ENCODE measurements around the gene CBLL1. TPM values are rescaled to one million over a fixed set of nuclear protein-coding genes. Genes with fewer than 3 reads are reported as not detected.

The CBLL1 gene
- total RNA-seq, 3 donors from 2014 or later (not counting 1 experiment from before 2014, with no cell fraction given): 62.7 to 85.8 (median 82.0) TPM

- no peak for TF ChIP-seq CTCF (IDR thresholded peaks at IDR 0.05)
- Mint-ChIP-seq H3K4me1 (no peaks in the 10 kb centered on the region), H3K36me3 (no peaks in the 10 kb centered on the region), H3K4me3 (no peak overlapping the region), H3K27ac (no peak overlapping the region), H3K27me3 (ENCODE audit: low read depth in 2 of 2) (peaks cover 0 to 9% of the 10 kb centered on the region in 2 donors), H3K9me3 (no peaks in the 10 kb centered on the region)
- no peaks in the 10 kb centered on the region for H3K4me1 ChIP-seq (ENCODE audit: control insufficient read depth, insufficient read depth, low read length)
- DNase-seq (no peak), ATAC-seq (no peak)
- 98% methylated on average over 6 of the region's 6 CpGs for WGBS (ENCODE audit: insufficient coverage)
- intact Hi-C loops (cut with micrococcal nuclease): no loop called here
- H3K27ac ChIP-seq (ENCODE audit: low read length): no peak overlapping the region
- H3K36me3 ChIP-seq (ENCODE audit: control insufficient read depth, insufficient read depth, low read length): no peaks in the 10 kb centered on the region
- no peaks in the 10 kb centered on the region for H3K27me3 ChIP-seq (ENCODE audit: control insufficient read depth, insufficient read depth, low read length)
- H3K9me3 ChIP-seq (ENCODE audit: control insufficient read depth, insufficient read depth, low read length): no peaks in the 10 kb centered on the region
- no peak overlapping the region for H3K4me3 ChIP-seq (ENCODE audit: low read length)
Measured at GRCh38 chr7:107789647-107790046, 45.7 kb downstream of the CBLL1 start.

GRCh38 chr7:107792364-107792763, 48.4 kb downstream of the CBLL1 start:
- 93% methylated on average over 6 of the region's 6 CpGs for WGBS (ENCODE audit: insufficient coverage)
- TF ChIP-seq CTCF (IDR thresholded peaks at IDR 0.05): no peak
- no peaks in the 10 kb centered on the region for H3K9me3 ChIP-seq (ENCODE audit: control insufficient read depth, insufficient read depth, low read length)
- intact Hi-C loops (cut with micrococcal nuclease): no loop called here
- no peaks in the 10 kb centered on the region for H3K27me3 ChIP-seq (ENCODE audit: control insufficient read depth, insufficient read depth, low read length)
- H3K27me3 Mint-ChIP-seq (ENCODE audit: low read depth in 2 of 2): peaks cover 0 to 4% of the 10 kb centered on the region in 2 donors
- H3K4me3 Mint-ChIP-seq: no peak overlapping the region
- no peak overlapping the region for H3K4me3 ChIP-seq (ENCODE audit: low read length)
- no peak overlapping the region for H3K27ac Mint-ChIP-seq
- no peaks in the 10 kb centered on the region for H3K36me3 Mint-ChIP-seq
- no peaks in the 10 kb centered on the region for H3K9me3 Mint-ChIP-seq
- DNase-seq: no peak
- no peaks in the 10 kb centered on the region for H3K36me3 ChIP-seq (ENCODE audit: control insufficient read depth, insufficient read depth, low read length)
- no peak for ATAC-seq
- H3K27ac ChIP-seq (ENCODE audit: low read length): no peak overlapping the region
- H3K4me1 Mint-ChIP-seq: no peaks in the 10 kb centered on the region
- no peaks in the 10 kb centered on the region for H3K4me1 ChIP-seq (ENCODE audit: control insufficient read depth, insufficient read depth, low read length)

- Histone ChIP-seq H3K27ac (ENCODE audit: low read length) (no peak overlapping the region), H3K27me3 (ENCODE audit: control insufficient read depth, insufficient read depth, low read length) (no peaks in the 10 kb centered on the region), H3K9me3 (ENCODE audit: control insufficient read depth, insufficient read depth, low read length) (no peaks in the 10 kb centered on the region), H3K4me3 (ENCODE audit: low read length) (no peak overlapping the region), H3K36me3 (ENCODE audit: control insufficient read depth, insufficient read depth, low read length) (no peaks in the 10 kb centered on the region), H3K4me1 (ENCODE audit: control insufficient read depth, insufficient read depth, low read length) (no peaks in the 10 kb centered on the region)
- H3K4me1 Mint-ChIP-seq: no peaks in the 10 kb centered on the region
- WGBS (ENCODE audit: insufficient coverage): 72% methylated on average over 5 of the region's 6 CpGs
- H3K4me3 Mint-ChIP-seq: no peak overlapping the region
- no peak for TF ChIP-seq CTCF (IDR thresholded peaks at IDR 0.05)
- DNase-seq: no peak
- no peaks in the 10 kb centered on the region for H3K36me3 Mint-ChIP-seq
- no peaks in the 10 kb centered on the region for H3K9me3 Mint-ChIP-seq
- intact Hi-C loops (cut with micrococcal nuclease): no loop called here
- no peak overlapping the region for H3K27ac Mint-ChIP-seq
- no peak for ATAC-seq
- peaks cover 6 to 15% of the 10 kb centered on the region in 2 donors for H3K27me3 Mint-ChIP-seq (ENCODE audit: low read depth in 2 of 2)
Measured at GRCh38 chr7:107799647-107800264, 55.8 kb downstream of the CBLL1 start.

- H3K4me1 ChIP-seq (ENCODE audit: control insufficient read depth, insufficient read depth, low read length): no peaks in the 10 kb centered on the region
- no peak within 1 kb of the TSS for H3K4me3 ChIP-seq (ENCODE audit: low read length)
- intact Hi-C loops (cut with micrococcal nuclease): no loop called here
- TF ChIP-seq CTCF (IDR thresholded peaks at IDR 0.05): no peak
- H3K27ac ChIP-seq (ENCODE audit: low read length): no peak within 1 kb of the TSS
- no peaks in the 10 kb centered on the region for H3K27me3 ChIP-seq (ENCODE audit: control insufficient read depth, insufficient read depth, low read length)
- no peaks in the 10 kb centered on the region for H3K9me3 ChIP-seq (ENCODE audit: control insufficient read depth, insufficient read depth, low read length)
- H3K36me3 ChIP-seq (ENCODE audit: control insufficient read depth, insufficient read depth, low read length): no peaks in the 10 kb centered on the region
- no peak within 1 kb of the TSS for H3K4me3 Mint-ChIP-seq
- no peaks in the 10 kb centered on the region for H3K36me3 Mint-ChIP-seq
- H3K4me1 Mint-ChIP-seq: no peaks in the 10 kb centered on the region
- no peak within 1 kb of the TSS for H3K27ac Mint-ChIP-seq
- WGBS (ENCODE audit: insufficient coverage): 90% methylated on average over 2 of the region's 2 CpGs
- peaks cover 6 to 12% of the 10 kb centered on the region in 2 donors for H3K27me3 Mint-ChIP-seq (ENCODE audit: low read depth in 2 of 2)
- DNase-seq (no peak), ATAC-seq (no peak)
- no peaks in the 10 kb centered on the region for H3K9me3 Mint-ChIP-seq
Measured at GRCh38 chr7:107803009-107803610, 59.2 kb downstream of the CBLL1 start, which contains the start of gene SLC26A3. Gene SLC26A3 (minus strand): TSS chr7:107803223. CDS start chr7:107794509, 8,714 bp downstream.

Data from natural killer cell (primary cell).